Hematopoietic multipotent progenitor cell treated with erythropoietin and hydrocortisone succinate and interleukin-3 and kit ligand, for 4 days (in vitro differentiated cells): ENCODE measurements around the gene RAI2.

ENCODE experiments used
- DNase-seq: peaks from one replicate; pipeline ENCODE4 v3.0.0-alpha.2; 2015

The RAI2 gene

GRCh38 chrX:17860811-17861488, at the start of gene RAI2:
TSS of gene RAI2 (minus strand) at chrX:17861298. CDS start at chrX:17802010, 59,288 bp downstream.
- peak; percentile 19 for DNase-seq

GRCh38 chrX:17888421-17888820, 27.3 kb upstream of the RAI2 start:
- no peak for DNase-seq

GRCh38 chrX:17882680-17883079, 21.6 kb upstream of the RAI2 start:
- no peak for DNase-seq

DNA sequence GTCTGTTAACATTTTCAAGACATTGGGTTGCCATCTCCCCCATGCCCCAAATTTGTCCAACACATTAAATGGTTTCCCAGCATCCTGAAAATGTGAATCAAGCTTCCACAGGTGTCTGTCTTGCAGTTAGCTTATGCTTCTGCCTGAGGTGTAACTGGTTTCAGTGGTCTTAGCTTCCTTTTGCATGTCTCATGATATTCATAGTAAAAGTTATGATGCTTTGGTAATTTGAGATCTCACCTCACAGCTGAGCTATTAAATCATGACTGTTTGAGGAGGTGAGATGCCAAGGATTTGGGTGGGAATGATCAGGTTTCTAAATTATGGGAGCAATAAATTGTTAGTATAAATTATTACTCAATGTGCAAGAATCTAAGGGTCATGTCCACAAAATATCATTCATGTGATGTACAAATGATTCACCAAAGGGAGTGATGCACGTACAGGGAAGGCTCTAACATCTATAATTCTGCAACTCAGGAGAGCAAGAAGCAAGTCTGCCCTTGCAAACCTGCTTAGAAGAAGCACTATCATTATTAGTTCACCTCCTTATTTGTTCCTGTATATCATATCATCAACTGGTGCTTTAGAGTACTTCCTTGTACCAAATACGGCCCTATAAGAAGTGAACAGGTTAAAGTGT, 17.1 kb upstream of the RAI2 start:
- DNase-seq = no peak

- no peak for DNase-seq
These were observed 15.0 kb upstream of the RAI2 start for GRCh38 chrX:17876135-17876534.

DNA sequence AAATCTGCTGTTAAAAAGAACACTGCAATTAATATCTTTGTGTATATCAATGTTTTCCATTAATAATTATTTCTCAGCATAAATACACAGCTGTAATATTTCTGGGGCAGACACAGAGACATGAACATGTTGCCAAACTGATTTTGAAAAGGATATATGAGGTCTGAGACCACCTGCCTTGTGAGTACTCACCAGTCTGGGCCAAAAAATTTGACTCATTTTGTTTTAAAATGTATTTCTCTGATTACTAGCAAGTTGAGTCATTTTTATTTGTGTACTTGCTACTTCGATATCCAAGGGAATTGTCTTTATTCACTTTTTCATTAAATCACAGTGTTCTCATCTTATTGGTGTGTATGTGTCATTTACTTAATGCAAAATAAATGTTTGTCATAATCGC, 8.5 kb upstream of the RAI2 start:
- DNase-seq = no peak

DNA sequence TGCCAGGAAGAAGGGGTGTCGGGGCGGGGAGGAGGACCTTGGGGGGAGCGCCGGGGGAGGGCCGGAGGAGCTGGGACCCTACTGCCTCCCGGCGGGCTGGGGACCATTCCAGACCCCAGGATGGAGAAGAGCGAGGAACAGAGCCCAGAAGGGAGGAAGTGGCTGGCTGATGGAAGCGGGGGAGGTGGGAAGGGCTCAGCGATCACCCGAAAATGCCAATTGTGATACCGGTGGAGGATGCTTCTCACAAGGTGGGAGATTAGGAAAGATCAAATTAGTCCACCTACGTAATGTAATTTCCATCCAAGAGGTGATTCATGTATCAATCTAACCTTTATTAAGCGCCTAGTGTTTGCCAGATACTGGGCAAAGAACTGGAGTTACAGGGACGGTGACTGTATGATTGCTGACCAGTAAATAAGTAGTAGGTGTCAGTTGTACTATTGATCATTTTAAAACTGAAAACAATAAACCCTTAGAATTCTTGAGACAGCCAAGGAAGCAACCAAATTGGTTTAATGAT, 452 bp upstream of the RAI2 start:
- DNase-seq = no peak

DNA sequence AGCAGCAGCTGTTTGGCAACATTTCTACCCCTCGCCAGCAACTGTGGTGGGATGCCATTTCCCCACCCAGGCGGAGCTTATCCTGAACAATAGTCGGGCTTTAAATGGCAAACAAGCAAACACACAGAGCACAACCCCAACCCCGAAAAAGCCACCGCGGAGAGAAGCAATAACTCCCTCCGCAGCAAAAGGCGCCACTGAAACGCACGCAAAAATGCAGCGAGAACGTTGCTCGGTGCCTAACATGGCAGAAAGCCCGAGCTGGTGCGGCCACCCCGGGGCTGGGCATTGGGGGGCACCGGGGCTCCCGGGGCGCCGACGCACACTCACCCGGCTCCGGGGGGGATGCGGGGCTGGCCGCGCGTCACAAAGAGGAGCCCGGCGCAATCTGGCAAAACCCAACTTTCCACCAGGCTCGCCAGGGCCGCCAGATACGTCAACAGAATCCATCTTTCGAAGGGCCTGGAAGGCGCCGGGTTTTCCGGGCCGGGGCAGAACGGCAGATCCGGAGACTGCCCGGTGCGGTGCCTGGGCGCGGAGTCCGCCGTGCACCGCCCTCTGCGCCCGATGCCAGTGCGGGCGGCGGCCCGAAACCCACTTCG, 818 bp downstream of the RAI2 start:
- no peak for DNase-seq

- no peak for DNase-seq
These were observed 1.4 kb downstream of the RAI2 start for GRCh38 chrX:17859609-17860178.

DNA sequence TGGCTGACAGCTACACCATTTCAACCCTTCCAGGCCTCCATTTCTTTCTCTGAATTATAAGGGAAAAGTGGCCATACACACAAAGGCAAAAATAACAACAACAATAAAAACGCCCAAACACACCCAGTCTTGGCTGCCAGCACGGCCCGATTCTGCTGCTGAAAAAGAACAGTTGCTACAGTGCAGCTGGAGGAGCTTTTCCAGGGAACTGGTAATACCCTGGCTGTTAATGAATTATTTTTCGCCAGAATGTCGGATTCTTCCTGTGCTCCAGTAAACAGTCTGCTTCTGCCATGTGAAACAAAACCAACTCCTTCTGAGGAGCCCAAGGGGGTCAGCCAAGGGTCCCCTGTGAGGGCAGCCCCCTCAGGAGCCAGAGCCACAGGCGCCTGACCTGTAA, 6.6 kb downstream of the RAI2 start:
- no peak for DNase-seq

DNA sequence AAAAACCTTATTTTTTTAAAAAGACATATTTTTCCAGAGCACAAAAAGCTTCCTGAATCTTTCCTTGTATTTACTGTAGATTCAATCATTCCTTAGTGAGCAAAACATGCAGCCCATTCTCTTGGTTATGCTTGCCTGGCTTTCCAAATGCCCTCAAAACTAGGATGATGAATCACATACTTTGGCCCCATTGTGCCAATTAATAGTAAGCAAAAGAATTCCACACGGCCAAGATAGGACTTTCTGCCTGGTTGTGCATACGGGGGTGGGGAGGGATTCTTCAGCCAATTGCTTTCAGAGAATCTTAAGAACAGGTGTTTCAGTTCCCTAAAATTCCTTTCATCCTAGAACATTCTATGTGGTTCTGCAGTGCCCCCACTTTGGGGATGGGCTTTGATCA, 7.0 kb downstream of the RAI2 start:
- DNase-seq = no peak

DNA sequence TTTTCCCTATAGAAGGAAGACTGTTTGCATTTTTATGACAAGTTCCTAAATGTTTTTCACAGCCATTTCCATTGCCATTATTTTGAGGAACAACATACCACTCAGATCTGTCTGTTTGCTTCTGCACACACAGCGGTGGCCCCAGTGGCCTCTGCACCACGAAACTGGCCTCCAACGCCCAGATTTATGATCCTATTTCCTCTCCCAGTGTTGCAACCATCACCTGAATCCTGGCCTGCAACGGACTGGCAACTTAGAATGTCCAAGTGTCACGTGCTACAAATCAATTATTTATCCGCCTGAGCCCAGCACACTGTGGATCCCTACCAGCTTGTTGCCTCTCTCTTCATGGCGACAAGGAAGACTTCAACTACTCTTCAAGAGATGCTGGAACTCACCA, 9.2 kb downstream of the RAI2 start:
- no peak for DNase-seq

DNA sequence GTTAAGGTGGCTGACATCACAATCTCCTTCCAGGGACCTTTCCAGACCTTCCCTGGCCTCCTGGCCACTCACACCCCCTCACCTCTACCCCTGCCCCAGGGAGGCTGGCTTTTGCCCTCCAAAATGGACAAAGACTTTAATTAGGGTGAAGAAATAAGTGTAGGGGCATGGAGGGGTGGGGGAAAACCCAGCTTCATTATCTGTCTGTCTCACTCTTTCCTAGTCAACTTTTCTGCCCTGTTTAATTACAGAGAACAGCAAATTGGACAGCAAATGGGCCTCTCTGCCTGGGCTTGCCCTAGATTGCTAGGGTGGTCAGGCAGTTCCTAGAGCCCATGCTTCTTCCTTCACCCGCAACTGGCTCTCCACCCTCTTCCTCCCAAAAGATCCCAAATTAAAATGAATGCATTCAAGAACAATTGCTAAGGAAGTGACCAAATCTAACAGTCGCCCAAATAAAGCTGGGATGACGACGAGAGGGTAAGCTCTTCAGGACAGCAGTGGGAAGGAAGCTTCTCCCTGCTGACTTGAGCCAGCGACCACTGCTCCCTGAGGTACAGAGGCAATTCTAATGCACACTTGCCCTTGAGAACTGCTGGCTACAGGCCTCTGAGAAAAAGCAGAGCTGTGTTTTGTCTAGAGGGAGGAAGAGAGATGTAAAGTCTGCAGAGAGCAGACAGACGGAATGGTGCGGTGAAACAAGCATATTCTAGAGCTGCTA, 12.4 kb downstream of the RAI2 start:
- DNase-seq = no peak

DNA sequence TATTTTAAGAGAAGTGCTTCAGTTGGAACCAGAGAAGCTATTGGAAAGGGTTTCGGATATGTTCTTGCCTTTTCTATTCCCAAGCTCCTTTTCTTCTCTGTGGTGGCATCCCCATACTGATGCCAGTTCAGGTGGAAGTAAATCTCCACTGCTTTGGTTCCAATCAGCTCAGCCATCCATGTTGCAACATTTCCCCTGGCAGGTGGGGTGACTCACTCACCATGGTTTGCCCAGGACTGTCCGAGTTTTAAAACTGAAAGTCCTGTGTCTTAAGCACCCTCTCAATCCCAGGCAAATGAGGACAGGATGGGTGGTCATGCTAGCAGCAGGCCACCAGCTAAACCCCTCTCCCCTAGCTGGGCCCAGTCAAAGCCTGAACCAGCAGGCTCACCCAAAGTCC, 15.1 kb downstream of the RAI2 start:
- no peak for DNase-seq

DNA sequence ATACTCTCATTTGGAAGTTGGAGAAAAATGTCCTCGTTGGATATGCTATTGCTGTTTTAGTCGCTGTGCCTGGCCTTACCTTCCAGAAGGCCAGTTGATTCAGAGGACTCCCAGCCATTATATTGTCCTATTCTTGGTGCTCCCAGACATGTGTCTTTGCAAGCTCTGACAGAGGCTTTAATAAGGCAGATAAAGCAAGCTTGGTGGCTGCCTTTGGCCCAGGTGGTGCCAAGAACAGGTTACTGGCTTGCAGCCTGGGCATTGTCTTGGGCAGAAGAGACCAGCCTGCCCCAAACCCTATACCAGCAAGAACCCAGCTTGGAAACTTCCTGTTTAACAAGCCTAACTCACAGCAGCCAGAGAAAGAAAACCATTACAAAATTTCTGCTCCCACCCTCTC, 16.9 kb downstream of the RAI2 start:
- DNase-seq = no peak

GRCh38 chrX:17842769-17843525, 18.2 kb downstream of the RAI2 start:
- DNase-seq = no peak

GRCh38 chrX:17839269-17839668, 21.8 kb downstream of the RAI2 start:
- DNase-seq = no peak

DNA sequence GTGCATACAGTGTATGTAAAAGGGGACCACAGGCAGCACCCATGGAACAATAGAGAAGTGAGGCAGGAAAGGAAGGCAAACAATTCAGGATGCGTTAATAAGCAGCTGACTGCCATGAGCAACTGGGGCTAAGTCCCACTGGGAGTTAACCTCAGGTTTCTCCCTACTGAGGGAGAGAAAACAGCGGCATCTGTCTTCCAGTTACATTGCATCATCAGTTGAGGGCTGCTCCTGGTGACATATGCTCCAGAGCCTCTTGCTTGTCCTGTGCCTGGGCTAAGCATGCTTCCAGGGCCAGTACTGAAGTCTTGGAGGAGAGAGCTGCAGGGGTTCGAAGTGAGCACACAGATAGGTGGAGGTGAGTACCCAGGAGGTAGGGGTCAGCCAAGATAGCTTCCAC, 24.3 kb downstream of the RAI2 start:
- DNase-seq = no peak

DNA sequence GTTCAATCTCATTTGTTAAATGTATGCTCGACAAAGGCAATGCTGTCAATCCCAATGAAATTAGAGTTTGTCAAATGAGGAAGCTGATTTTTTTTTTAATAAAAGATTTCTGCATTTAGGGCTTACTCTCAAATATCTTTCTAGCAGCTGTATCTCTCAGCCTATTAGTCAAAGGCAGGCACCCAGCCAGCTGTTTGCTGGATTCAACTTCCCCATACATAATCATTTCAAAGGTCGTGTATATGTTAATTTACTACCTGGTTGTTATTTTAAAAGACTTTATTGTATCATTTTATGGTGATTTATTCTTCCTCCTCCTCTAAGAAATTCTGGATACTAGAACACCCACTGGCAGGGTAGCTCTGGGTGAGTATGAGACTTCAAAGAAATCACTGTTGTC, 27.1 kb downstream of the RAI2 start:
- no peak for DNase-seq

GRCh38 chrX:17831255-17831654, 29.8 kb downstream of the RAI2 start:
- no peak for DNase-seq

- no peak for DNase-seq
These were observed 30.9 kb downstream of the RAI2 start for GRCh38 chrX:17830211-17830610.

DNA sequence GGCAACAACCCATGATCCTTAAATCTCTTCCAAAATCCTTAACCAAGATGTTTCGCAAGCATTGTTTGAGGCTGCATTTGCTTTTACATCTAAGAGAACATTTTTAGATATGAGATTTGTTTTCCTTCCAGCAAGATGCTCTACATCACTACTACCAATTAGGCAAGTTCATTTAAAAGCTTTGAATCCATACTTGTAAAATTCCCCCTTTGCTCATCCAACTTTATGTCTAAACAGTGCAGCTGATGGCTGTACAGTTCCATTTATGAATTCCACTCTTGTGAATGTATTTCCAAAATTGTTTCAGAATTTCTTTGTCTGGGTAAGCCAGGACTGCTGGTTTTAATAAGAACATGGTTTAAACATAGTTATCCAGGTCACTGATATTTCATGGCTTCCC, 31.5 kb downstream of the RAI2 start:
- DNase-seq = no peak

DNA sequence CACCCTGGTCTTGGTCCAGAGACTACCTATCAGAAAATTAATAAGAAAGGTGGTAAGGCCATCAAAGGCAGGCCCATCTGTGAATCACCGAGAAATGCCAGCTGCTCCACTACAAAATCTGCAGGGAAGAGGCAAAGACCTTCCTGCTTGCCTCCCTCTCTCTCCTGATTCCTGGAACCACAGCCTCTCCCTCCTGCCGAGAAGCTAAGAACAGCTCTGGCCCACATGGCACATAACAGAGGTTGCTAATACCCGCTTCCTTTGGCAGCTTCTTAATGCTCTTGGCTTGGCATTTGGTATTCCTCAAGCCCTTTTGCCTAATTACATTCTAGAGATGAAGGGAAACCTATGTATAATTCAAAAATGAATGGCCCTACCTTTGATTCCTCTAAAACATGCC, 32.9 kb downstream of the RAI2 start:
- no peak for DNase-seq
